22Rv1 (cell line): ENCODE measurements around the gene COPB1.

Experiments
- H3K27ac ChIP-seq: fragments of 450-650 bp; 2 replicates; pipeline ENCODE4 v1.5.1; 2017
- ZFX ChIP-seq: fragments of 450-650 bp; IDR thresholded peaks from 2 replicates; pipeline ENCODE4 v1.6.1; 2017; ENCODE audit warnings: antibody characterized with exemption, borderline replicate concordance
- TF ChIP-seq, protein P1 (sequence below): fragments of 450-650 bp; IDR thresholded peaks from 2 replicates; pipeline ENCODE4 v1.5.1; 2017; ENCODE audit warnings: mild to moderate bottlenecking

Gene COPB1

DNA sequence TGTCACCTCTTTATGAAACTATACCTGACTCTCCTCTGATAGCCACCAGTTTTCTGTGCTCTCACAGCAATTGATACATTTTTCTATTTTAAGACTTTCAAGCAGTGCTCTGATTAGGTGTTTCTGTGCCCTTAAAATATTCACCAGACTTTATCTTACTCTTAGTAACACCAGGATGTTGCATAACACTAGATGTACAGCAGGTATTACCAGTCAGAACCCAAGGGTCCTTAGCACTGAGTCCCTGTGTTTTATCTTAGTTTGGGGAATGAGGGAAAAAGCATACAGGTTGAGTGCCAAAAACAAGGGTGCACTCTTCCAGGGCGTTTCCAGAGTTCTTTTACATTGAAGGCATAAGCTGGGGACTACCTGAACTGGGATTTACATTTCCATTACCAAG lies 51.4 kb downstream of the COPB1 start:
- no peak overlapping the region for H3K27ac ChIP-seq
- TF ChIP-seq, protein P1, sequence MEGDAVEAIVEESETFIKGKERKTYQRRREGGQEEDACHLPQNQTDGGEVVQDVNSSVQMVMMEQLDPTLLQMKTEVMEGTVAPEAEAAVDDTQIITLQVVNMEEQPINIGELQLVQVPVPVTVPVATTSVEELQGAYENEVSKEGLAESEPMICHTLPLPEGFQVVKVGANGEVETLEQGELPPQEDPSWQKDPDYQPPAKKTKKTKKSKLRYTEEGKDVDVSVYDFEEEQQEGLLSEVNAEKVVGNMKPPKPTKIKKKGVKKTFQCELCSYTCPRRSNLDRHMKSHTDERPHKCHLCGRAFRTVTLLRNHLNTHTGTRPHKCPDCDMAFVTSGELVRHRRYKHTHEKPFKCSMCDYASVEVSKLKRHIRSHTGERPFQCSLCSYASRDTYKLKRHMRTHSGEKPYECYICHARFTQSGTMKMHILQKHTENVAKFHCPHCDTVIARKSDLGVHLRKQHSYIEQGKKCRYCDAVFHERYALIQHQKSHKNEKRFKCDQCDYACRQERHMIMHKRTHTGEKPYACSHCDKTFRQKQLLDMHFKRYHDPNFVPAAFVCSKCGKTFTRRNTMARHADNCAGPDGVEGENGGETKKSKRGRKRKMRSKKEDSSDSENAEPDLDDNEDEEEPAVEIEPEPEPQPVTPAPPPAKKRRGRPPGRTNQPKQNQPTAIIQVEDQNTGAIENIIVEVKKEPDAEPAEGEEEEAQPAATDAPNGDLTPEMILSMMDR = no peak

DNA sequence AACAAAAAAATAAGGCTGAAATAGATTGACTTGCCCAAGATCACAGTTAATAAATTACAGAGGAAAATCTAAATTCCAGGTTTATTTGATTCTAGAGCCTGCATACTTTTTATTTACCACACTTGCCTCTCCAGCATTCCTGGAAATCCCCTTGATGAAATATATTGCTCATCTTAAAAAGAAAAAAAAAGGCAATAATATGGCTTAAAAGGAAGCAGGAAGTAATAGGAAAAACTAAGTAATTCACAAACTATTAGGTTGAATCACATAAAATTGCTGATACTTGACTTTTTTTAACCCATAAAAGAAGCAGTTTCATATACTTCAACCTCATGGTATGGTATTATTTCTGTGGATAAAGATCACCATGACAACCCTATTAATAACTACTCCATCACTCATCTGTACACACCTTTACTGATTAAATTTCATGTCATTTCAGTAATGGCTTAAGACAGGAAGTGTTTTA lies 52.9 kb downstream of the COPB1 start:
- TF ChIP-seq, protein P1 = no peak
- TF ChIP-seq ZFX = no peak
- H3K27ac ChIP-seq = no peak overlapping the region

DNA sequence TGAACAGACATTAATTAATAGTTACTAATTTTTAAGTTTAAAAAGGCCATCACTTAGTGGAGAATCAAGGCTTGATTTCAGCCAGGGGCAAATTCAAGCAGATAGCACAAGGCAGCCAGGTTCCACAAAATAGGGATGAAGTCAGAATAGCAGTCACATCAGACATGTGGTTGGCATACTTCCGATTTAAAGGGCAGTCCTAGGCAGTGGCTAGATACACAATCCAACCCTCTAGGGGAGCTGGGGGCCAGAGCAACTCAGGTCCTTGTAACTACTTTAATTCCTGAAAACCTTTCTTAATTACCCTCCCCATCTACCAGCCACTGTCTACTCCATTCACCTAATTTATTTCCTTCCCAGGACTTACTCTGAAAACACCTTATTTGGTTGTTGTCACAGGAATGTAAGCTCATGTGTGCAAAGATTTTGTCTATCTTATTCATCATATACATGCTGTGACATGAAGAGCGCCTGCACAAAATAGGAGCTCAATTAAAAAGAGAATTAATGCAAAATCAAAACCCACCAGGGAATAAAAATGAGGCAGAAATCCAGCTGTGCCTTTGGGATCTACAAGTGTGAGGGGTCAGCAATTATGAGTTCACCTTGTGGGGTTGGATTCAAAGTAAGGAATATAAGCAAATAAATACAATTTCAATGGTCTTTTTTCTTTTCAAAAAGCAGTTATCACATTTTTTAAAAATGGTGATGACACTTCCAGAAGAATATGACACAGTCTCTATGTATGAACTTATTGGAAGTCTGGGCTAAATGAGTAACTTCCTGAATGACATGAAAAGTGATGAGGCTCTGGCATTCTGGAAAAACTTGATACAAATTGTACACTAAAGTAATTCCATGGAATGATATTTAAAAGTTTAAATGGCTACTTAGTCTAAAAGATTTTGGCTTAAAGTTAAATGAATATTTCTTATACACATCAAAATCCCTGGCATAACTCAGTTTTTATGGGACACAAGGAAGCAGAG lies 53.8 kb downstream of the COPB1 start:
- TF ChIP-seq, protein P1 = no peak
- no peak for TF ChIP-seq ZFX
- no peak overlapping the region for H3K27ac ChIP-seq

DNA sequence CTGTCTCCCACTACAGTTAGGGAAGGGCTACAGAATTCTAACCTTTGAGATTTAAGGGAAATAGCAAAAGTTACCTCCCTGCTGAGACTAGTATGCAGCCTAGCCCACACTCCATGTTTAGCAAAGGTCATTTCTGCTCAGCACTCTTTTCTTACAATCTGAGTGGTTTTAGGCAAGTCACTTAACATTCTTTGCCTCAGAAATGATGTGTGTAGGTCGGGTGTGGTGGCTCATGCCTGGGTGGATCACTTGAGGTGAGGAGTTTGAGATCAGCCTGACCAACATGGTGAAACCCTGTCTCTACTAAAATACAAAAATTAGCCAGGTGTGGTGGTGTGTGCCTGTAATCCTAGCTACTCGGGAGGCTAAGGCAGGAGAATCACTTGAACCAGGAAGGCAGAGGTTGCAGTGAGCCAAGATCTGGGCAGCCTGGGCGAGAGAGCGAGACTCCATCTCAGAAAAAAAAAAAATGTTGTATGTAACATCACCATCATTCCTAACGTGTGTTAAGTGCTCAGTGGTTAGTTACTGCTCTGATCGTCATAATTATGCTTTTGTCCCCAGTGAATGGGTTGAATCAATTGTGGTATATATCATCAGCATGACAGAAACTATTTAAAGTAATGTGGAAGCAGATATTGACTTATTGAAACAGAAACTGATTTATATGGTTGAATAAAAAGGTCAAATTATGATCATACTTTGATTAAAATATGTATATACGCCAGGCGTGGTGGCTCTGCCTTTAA lies 55.0 kb downstream of the COPB1 start:
- TF ChIP-seq, protein P1 = no peak
- TF ChIP-seq ZFX = no peak
- H3K27ac ChIP-seq = no peak overlapping the region

DNA sequence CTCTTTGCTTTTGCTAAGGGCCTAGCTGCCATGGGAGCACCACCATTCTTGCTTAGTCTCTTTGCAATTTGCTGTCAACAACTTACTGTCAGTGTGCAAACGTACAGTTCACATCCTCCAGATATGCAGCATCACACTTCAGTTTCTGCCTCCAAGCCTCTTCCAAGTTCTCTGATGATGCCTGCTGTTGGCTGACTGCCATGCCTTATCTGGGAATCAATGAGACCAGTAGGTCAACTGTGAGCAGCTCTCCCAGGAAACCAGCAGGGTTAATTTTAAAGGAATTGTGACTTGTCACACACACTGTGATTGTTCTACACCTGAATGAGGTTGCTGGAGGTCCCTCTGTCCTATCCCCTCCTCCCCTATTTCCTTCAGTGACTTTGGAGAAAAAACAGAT lies 56.0 kb downstream of the COPB1 start:
- no peak for TF ChIP-seq ZFX
- TF ChIP-seq, protein P1 = no peak
- no peak overlapping the region for H3K27ac ChIP-seq

DNA sequence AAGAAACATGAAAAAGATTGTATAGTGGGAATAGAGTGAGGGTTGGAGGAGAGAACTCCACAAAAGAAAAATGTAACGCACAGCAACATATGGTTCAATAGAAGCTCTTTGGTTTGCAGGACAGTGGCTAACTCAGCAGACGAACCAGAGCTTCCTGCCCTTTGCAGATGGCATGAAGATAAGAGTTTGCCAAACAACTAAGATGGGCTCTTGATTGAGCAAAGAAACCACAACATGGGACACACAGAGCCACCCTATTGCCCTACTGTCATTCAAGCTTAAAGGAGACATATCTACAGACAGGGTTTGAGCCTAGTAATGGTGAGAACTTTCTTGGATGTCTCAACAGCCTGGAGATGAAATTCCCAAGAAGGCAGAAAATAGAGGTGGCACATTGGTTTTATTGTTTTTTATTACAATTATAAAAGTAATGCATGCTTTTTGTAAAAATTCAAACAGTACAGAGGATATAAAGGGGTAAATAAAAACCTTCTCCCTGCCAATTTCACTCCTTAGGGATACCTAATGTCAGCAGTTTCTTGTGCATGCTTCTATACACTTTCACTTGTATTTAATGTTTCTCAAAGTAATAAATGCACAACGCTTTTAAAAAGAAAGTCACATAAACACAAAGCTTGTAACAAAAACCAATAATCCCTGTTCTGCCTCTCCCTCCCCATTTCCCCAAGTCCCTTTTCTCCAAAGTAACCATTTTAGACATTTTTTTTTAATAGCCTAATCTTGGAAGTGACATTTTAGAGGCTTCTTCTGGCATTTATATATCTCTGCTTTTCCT lies 63.7 kb downstream of the COPB1 start:
- no peak overlapping the region for H3K27ac ChIP-seq
- no peak for TF ChIP-seq ZFX
- TF ChIP-seq, protein P1 = no peak
